Right atrium auricular region (tissue), 2 donors: ENCODE measurements around the gene KRTAP4-6. TPM values are rescaled to one million over a fixed set of nuclear protein-coding genes. Genes with fewer than 3 reads are reported as not detected.
"Not testable (repeated sequence)": the region's sequence is repeated elsewhere in the genome, so short reads cannot be mapped to it uniquely, and the experiment has no call there.

Experiments used
- DNase-seq: peaks from one replicate; pipeline ENCODE4 v3.0.0-alpha.2; 2019; ENCODE audit warnings: low spot score
- H3K27ac ChIP-seq, 2 donors: fragments of 200-600 bp; sonication (generic); 1 replicate in 1 of 2; 2 replicates in 1 of 2; pipeline ENCODE4 v1.5.1; 2016 to 2019
- H3K27me3 ChIP-seq, 2 donors: fragments of 200-600 bp; sonication (generic); one replicate each; pipeline versions ENCODE4 v1.5.1 to v1.6.0; 2017 to 2019
- H3K36me3 ChIP-seq: fragments of 200-600 bp; sonication (generic); one replicate; pipeline ENCODE4 v1.5.1; 2016
- H3K4me1 ChIP-seq, 2 donors: fragments of 200-600 bp; sonication (generic); one replicate each; pipeline versions ENCODE4 v1.5.1 to v1.6.0; 2017 to 2019
- H3K4me3 ChIP-seq, 2 donors: fragments of 200-600 bp; sonication (generic); 1 replicate in 1 of 2; 2 replicates in 1 of 2; pipeline ENCODE4 v1.5.1; 2017 to 2019; ENCODE audit warnings: mild to moderate bottlenecking in 1 of 2, moderate library complexity in 1 of 2
- H3K9me3 ChIP-seq, 2 donors: fragments of 200-600 bp; sonication (generic); one replicate each; pipeline ENCODE4 v1.5.1; 2019
- CTCF ChIP-seq, 2 donors: fragments of 200-600 bp; sonication (generic); IDR thresholded peaks; one replicate each; pipeline ENCODE4 v1.5.1; 2019; ENCODE audit warnings: antibody characterized with exemption in 2 of 2
- total RNA-seq, 2 donors: library from RNA; depleted of rRNA; stranded (reverse); fragments of >200 nt; gene quantifications; one replicate each; pipeline ENCODE4 v1.1.0, GENCODE V29; 2016

Gene KRTAP4-6
- total RNA-seq, 2 donors from 2014 or later, result not detected

- Histone ChIP-seq H3K27ac (no peak overlapping the region), H3K27me3 (no peaks in the 10 kb centered on the region), H3K9me3 (no peaks in the 10 kb centered on the region), H3K4me3 (no peak overlapping the region), H3K36me3 (no peaks in the 10 kb centered on the region), H3K4me1 (no peaks in the 10 kb centered on the region)
- DNase-seq, result no peak
- TF ChIP-seq CTCF (IDR thresholded peaks at IDR 0.05), result no peak
Observed at GRCh38 chr17:41167561-41167960, 27.2 kb upstream of the KRTAP4-6 start.

- Histone ChIP-seq H3K27me3 (no peaks in the 10 kb centered on the region), H3K36me3 (no peaks in the 10 kb centered on the region), H3K27ac (no peak overlapping the region), H3K4me1 (no peaks in the 10 kb centered on the region), H3K9me3 (no peaks in the 10 kb centered on the region), H3K4me3 (no peak overlapping the region)
- no peak for DNase-seq
- TF ChIP-seq CTCF (IDR thresholded peaks at IDR 0.05), result no peak
Observed at GRCh38 chr17:41163828-41164227, 23.5 kb upstream of the KRTAP4-6 start.

DNA sequence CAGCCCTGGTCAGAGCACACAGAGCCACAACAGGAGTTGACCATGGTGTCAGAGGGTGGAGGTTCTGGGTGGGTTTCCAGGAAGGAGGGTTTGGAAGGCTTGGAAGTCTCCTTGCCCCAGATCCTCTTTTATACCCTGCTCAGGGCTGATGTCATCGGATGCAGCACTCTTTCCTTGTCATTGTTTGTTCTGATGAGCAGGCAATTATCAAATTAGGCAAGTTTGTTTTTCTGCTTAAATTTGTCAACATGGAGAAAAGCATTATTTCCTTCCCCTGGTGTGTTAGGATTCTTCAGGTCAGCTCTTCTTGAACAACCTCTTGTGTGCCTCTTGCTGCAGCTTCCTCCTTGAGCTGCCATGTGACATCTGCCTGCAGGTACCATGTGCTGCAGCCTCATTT lies 20.3 kb upstream of the KRTAP4-6 start, which contains the start of gene KRTAP4-4:
KRTAP4-4 (minus strand) TSS at position 101 of the 400 bp plus-strand sequence; CDS start at position 44, 57 bp downstream.
- no peaks in the 10 kb centered on the region for H3K36me3 ChIP-seq
- DNase-seq, result no peak
- H3K9me3 ChIP-seq, result no peaks in the 10 kb centered on the region
- no peak for TF ChIP-seq CTCF (IDR thresholded peaks at IDR 0.05)
- no peaks in the 10 kb centered on the region for H3K27me3 ChIP-seq
- H3K27ac ChIP-seq, result no peak within 1 kb of the TSS
- no peak within 1 kb of the TSS for H3K4me3 ChIP-seq
- no peaks in the 10 kb centered on the region for H3K4me1 ChIP-seq

DNA sequence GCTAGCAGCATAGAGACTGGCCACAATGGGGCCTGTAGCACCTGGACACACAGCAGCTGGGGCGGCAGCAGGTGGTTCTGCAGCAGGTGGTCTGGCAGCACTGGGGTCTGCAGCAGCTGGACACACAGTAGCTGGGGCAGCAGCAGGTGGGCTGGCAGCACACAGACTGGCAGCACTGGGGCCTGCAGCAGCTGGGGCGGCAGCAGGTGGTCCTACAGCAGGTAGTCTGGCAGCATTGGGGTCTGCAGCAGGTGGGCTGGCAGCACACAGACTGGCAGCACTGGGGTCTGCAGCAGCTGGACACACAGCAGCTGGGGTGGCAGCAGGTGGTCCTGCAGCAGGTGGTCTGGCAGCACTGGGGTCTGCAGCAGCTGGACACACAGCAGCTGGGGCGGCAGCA lies 19.8 kb upstream of the KRTAP4-6 start:
- H3K9me3 ChIP-seq, H3K4me3 ChIP-seq, DNase-seq, H3K36me3 ChIP-seq, H3K4me1 ChIP-seq, H3K27me3 ChIP-seq, H3K27ac ChIP-seq: not testable (repeated sequence)

- Histone ChIP-seq H3K9me3 (no peaks in the 10 kb centered on the region), H3K4me3 (no peak overlapping the region), H3K27me3 (no peaks in the 10 kb centered on the region), H3K36me3 (no peaks in the 10 kb centered on the region), H3K27ac (no peak overlapping the region), H3K4me1 (no peaks in the 10 kb centered on the region)
- no peak for DNase-seq
- no peak for TF ChIP-seq CTCF (IDR thresholded peaks at IDR 0.05)
Observed at GRCh38 chr17:41153856-41154255, 13.5 kb upstream of the KRTAP4-6 start.

DNA sequence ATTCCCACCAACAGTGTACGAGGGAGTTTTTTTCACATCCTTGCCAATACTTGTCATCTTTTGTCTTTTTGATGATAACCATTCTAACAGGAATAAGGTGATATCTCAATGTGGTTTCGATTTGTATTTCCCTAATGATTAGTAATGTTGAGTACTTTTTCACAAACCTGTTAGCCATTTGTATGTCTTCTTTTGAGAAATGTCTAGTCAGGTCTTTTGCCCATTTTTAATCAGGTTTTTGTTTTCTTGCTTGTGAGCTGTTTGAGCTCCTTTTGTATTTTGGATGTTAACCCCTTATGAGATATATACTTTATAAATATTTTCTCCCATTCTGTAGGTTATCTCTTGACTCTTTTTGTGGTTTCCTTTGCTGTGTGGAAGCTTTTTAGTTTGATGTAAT lies 11.2 kb upstream of the KRTAP4-6 start:
- no peak overlapping the region for H3K27ac ChIP-seq
- TF ChIP-seq CTCF (IDR thresholded peaks at IDR 0.05), result no peak
- H3K36me3 ChIP-seq, result no peaks in the 10 kb centered on the region
- H3K4me1 ChIP-seq, result no peaks in the 10 kb centered on the region
- H3K27me3 ChIP-seq, result no peaks in the 10 kb centered on the region
- H3K9me3 ChIP-seq, result no peaks in the 10 kb centered on the region
- no peak for DNase-seq
- no peak overlapping the region for H3K4me3 ChIP-seq
